ENCODE measurements around the gene NR2C2. TPM values are rescaled to one million over a fixed set of nuclear protein-coding genes. Genes with fewer than 3 reads are reported as not detected.
"Not testable (repeated sequence)": the region's sequence is repeated elsewhere in the genome, so short reads cannot be mapped to it uniquely, and the experiment has no call there.

The NR2C2 gene
- total and polyA plus RNA-seq, 4 donors: 3.3 to 21.8 (median 14.5) TPM

DNA sequence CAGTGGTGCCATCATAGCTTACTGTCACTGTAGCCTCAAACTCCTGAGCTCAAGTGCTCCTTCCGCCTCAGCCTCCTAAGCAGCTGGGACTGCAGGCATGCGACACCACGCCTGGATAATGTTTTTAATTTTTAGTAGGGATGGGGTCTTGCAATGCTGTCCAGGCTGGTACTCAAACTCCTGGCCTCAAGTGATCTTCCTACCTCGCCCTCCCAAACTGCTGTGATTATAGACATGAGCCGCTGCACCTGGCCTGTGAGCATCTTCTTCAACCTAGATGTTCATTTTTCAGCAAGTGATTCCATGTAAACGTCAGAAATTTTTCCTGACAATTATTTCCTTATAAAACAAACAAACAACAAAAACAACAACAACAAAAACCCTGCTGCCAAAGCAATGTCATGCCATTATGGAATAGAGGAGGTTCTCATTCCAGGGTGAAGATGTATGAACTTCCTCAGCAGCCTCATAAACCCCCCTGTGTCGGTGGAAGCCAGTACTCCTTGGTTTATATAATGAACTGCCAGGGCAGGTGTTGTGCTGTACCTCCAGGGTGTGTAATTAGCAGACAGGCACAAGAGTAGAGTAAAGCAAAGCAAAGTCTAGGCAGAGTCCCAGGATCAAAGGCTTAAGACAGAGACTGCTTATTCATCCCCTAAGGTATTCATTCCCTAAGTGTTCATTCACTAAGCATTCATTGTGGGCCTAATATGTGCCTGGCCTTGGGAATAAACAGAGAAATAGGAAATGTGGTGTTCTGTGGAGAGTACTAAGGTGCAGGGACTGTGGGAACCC, 44.6 kb downstream of the NR2C2 start:
- Histone ChIP-seq H3K27ac (ENCODE audit: low read depth in 1 of 2, low read length in 2 of 2) (no peak overlapping the region), H3K27me3 (ENCODE audit: control insufficient read depth in 4 of 4, insufficient read depth in 4 of 4, low read length in 3 of 4) (no peaks in the 10 kb centered on the region), H3K36me3 (ENCODE audit: control insufficient read depth in 4 of 4, insufficient read depth in 3 of 4, low read depth in 1 of 4, low read length in 3 of 4) (no peaks in the 10 kb centered on the region), H3K4me3 (ENCODE audit: low read depth in 1 of 3, low read length in 3 of 3) (no peak overlapping the region), H3K4me1 (ENCODE audit: control insufficient read depth in 4 of 4, insufficient read depth in 4 of 4, low read length in 3 of 4) (peaks cover 0 to 17% (median 11%) of the 10 kb centered on the region in 4 donors), H3K9me3 (ENCODE audit: control insufficient read depth in 4 of 4, low read length in 3 of 4) (no peaks in the 10 kb centered on the region), H3K9ac (ENCODE audit: low read depth in 1 of 2, low read length in 2 of 2) (no peak overlapping the region)
- TF ChIP-seq, protein P1, sequence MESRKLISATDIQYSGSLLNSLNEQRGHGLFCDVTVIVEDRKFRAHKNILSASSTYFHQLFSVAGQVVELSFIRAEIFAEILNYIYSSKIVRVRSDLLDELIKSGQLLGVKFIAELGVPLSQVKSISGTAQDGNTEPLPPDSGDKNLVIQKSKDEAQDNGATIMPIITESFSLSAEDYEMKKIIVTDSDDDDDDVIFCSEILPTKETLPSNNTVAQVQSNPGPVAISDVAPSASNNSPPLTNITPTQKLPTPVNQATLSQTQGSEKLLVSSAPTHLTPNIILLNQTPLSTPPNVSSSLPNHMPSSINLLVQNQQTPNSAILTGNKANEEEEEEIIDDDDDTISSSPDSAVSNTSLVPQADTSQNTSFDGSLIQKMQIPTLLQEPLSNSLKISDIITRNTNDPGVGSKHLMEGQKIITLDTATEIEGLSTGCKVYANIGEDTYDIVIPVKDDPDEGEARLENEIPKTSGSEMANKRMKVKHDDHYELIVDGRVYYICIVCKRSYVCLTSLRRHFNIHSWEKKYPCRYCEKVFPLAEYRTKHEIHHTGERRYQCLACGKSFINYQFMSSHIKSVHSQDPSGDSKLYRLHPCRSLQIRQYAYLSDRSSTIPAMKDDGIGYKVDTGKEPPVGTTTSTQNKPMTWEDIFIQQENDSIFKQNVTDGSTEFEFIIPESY (IDR thresholded peaks at IDR 0.05): no peak
- TF ChIP-seq, protein P2, sequence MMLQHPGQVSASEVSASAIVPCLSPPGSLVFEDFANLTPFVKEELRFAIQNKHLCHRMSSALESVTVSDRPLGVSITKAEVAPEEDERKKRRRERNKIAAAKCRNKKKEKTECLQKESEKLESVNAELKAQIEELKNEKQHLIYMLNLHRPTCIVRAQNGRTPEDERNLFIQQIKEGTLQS (IDR thresholded peaks at IDR 0.05): no peak
- no peak for TF ChIP-seq EGR1 (IDR thresholded peaks at IDR 0.05; ENCODE audit: low read depth in 2 of 2)
- TF ChIP-seq RAD21 (IDR thresholded peaks at IDR 0.05): no peak
- no peak for DNase-seq (ENCODE audit: low spot score)
- WGBS: 94% methylated on average over 7 of the region's 7 CpGs

DNA sequence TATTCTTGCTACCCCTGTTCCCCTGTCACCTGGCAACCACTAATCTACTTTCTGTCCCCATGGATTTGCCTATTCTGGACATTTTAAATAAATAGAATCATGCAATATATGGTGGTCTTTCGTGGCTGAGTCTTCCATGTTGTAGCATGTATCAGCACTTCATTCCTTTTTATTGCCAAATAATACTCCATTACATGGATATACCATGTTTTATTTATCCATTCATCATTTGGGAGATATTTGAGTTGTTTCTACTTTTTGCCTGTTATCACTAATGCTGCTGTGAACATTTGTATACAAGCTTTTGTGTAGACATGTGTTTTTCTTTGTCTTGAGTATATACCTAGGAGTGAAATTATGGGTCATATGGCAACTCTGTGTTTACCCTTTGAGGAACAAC, 50.6 kb downstream of the NR2C2 start:
- H3K4me1 ChIP-seq (ENCODE audit: control insufficient read depth in 4 of 4, insufficient read depth in 4 of 4, low read length in 3 of 4): no peaks in the 10 kb centered on the region
- H3K9ac ChIP-seq (ENCODE audit: low read depth in 1 of 2, low read length in 2 of 2): no peak overlapping the region
- TF ChIP-seq FOXA1 (IDR thresholded peaks at IDR 0.05): no peak
- TF ChIP-seq YY1 (IDR thresholded peaks at IDR 0.05): no peak
- no peak for TF ChIP-seq HNF4A (conservative IDR thresholded peaks at IDR 0.05)
- TF ChIP-seq GABPA (IDR thresholded peaks at IDR 0.05 in 1 of 2, conservative IDR thresholded peaks at IDR 0.05 in 1 of 2): no peak
- TF ChIP-seq, protein P1 (IDR thresholded peaks at IDR 0.05): no peak
- TF ChIP-seq, protein P2 (IDR thresholded peaks at IDR 0.05): no peak
- TF ChIP-seq NR2F2 (IDR thresholded peaks at IDR 0.05): no peak
- no peak for TF ChIP-seq JUND (IDR thresholded peaks at IDR 0.05)
- TF ChIP-seq, protein P3, sequence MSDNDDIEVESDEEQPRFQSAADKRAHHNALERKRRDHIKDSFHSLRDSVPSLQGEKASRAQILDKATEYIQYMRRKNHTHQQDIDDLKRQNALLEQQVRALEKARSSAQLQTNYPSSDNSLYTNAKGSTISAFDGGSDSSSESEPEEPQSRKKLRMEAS (IDR thresholded peaks at IDR 0.05): no peak
- TF ChIP-seq TAF1 (conservative IDR thresholded peaks at IDR 0.05): no peak
- TF ChIP-seq, protein P4, sequence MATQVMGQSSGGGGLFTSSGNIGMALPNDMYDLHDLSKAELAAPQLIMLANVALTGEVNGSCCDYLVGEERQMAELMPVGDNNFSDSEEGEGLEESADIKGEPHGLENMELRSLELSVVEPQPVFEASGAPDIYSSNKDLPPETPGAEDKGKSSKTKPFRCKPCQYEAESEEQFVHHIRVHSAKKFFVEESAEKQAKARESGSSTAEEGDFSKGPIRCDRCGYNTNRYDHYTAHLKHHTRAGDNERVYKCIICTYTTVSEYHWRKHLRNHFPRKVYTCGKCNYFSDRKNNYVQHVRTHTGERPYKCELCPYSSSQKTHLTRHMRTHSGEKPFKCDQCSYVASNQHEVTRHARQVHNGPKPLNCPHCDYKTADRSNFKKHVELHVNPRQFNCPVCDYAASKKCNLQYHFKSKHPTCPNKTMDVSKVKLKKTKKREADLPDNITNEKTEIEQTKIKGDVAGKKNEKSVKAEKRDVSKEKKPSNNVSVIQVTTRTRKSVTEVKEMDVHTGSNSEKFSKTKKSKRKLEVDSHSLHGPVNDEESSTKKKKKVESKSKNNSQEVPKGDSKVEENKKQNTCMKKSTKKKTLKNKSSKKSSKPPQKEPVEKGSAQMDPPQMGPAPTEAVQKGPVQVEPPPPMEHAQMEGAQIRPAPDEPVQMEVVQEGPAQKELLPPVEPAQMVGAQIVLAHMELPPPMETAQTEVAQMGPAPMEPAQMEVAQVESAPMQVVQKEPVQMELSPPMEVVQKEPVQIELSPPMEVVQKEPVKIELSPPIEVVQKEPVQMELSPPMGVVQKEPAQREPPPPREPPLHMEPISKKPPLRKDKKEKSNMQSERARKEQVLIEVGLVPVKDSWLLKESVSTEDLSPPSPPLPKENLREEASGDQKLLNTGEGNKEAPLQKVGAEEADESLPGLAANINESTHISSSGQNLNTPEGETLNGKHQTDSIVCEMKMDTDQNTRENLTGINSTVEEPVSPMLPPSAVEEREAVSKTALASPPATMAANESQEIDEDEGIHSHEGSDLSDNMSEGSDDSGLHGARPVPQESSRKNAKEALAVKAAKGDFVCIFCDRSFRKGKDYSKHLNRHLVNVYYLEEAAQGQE (IDR thresholded peaks at IDR 0.05): no peak
- TF ChIP-seq, protein P5, sequence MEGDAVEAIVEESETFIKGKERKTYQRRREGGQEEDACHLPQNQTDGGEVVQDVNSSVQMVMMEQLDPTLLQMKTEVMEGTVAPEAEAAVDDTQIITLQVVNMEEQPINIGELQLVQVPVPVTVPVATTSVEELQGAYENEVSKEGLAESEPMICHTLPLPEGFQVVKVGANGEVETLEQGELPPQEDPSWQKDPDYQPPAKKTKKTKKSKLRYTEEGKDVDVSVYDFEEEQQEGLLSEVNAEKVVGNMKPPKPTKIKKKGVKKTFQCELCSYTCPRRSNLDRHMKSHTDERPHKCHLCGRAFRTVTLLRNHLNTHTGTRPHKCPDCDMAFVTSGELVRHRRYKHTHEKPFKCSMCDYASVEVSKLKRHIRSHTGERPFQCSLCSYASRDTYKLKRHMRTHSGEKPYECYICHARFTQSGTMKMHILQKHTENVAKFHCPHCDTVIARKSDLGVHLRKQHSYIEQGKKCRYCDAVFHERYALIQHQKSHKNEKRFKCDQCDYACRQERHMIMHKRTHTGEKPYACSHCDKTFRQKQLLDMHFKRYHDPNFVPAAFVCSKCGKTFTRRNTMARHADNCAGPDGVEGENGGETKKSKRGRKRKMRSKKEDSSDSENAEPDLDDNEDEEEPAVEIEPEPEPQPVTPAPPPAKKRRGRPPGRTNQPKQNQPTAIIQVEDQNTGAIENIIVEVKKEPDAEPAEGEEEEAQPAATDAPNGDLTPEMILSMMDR (IDR thresholded peaks at IDR 0.05; ENCODE audit: low read depth, low read length, missing input control): no peak
- TF ChIP-seq HNF4G (IDR thresholded peaks at IDR 0.05): no peak
- TF ChIP-seq FOXA2 (IDR thresholded peaks at IDR 0.05): no peak
- no peak for TF ChIP-seq RXRA (IDR thresholded peaks at IDR 0.05)
- TF ChIP-seq EGR1 (IDR thresholded peaks at IDR 0.05; ENCODE audit: low read depth in 2 of 2): no peak
- H3K9me3 ChIP-seq (ENCODE audit: control insufficient read depth in 4 of 4, low read length in 3 of 4): no peaks in the 10 kb centered on the region
- no peak overlapping the region for H3K4me3 ChIP-seq (ENCODE audit: low read depth in 1 of 3, low read length in 3 of 3)
- WGBS: 98% methylated on average over 1 of the region's 1 CpG
- H3K27me3 ChIP-seq (ENCODE audit: control insufficient read depth in 4 of 4, insufficient read depth in 4 of 4, low read length in 3 of 4): no peaks in the 10 kb centered on the region
- H3K27ac ChIP-seq (ENCODE audit: low read depth in 1 of 2, low read length in 2 of 2): no peak overlapping the region
- no peak for DNase-seq (ENCODE audit: low spot score)
- H3K36me3 ChIP-seq (ENCODE audit: control insufficient read depth in 4 of 4, insufficient read depth in 3 of 4, low read depth in 1 of 4, low read length in 3 of 4): no peaks in the 10 kb centered on the region

DNA sequence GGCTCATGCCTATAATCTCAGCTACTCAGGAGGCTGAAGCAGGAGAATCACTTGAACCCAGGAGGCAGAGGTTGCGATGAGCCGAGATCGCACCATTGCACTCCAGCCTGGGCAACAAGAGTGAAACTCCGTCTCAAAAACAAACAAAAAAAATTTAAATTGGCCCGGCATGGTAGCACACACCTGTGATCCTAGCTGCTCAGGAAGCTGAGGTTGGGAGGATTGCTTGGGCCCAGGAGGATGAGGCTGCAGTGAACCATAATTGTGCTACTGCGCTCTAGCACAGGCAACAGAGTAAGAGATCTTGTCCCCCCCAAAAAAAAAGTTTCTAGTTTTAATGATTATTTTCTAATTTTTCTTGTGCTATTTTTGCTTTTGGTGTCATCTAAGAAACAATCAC, 51.8 kb downstream of the NR2C2 start:
- 90% methylated on average over 6 of the region's 6 CpGs for WGBS
- H3K4me3 ChIP-seq (ENCODE audit: low read depth in 1 of 3, low read length in 3 of 3); H3K9ac ChIP-seq (ENCODE audit: low read depth in 1 of 2, low read length in 2 of 2); H3K9me3 ChIP-seq (ENCODE audit: control insufficient read depth in 4 of 4, low read length in 3 of 4); H3K27ac ChIP-seq (ENCODE audit: low read depth in 1 of 2, low read length in 2 of 2); H3K36me3 ChIP-seq (ENCODE audit: control insufficient read depth in 4 of 4, insufficient read depth in 3 of 4, low read depth in 1 of 4, low read length in 3 of 4); H3K27me3 ChIP-seq (ENCODE audit: control insufficient read depth in 4 of 4, insufficient read depth in 4 of 4, low read length in 3 of 4); DNase-seq (ENCODE audit: low spot score); H3K4me1 ChIP-seq (ENCODE audit: control insufficient read depth in 4 of 4, insufficient read depth in 4 of 4, low read length in 3 of 4): not testable (repeated sequence)
